NCI-H345 treated with DMSO at 0.1 percent for 48 hours (cell line): ENCODE data around the gene ANGPTL2.

Experiments
- DNase-seq: peaks from one replicate; lab custom pipeline; 2025; ENCODE audit not compliant: unreplicated experiment; lab: John Stamatoyannopoulos, UW

ANGPTL2 gene

DNA sequence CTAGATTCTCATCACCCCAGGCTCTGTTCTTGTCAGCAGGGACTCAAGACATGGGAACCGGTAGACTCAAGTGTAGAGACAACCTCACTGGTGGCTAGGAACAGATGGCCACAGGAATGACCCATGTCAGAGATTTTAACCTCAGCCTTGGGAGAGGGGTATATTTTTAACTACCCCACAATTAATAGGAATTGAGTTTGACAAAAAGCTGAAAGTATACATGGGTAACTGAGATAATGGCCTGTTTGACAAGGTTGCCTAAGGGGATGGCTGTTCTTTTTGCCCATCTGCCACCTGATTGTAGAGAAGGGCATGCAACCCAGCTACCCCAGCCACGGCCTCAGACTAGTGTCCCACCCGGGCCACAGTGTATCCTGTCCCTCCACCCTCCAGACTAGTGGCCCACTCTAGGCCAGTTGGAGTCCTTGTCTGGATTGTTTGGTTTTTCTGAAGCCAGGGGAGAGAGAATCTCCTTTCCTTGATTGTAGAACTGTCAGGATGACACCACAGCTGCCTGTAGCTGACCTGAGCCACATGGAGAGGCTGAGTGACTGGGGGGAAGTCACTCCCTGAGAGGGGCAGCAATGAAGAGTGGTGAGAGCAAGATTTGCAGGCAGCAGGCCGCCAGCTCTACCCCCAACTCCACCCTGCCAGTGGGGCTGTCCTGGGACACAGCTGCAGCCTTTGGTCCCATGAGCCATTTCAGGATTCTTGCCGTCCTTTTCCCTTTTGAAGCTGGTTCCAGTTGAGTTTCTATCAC lies 14.6 kb upstream of the ANGPTL2 start:
- no peak for DNase-seq

DNA sequence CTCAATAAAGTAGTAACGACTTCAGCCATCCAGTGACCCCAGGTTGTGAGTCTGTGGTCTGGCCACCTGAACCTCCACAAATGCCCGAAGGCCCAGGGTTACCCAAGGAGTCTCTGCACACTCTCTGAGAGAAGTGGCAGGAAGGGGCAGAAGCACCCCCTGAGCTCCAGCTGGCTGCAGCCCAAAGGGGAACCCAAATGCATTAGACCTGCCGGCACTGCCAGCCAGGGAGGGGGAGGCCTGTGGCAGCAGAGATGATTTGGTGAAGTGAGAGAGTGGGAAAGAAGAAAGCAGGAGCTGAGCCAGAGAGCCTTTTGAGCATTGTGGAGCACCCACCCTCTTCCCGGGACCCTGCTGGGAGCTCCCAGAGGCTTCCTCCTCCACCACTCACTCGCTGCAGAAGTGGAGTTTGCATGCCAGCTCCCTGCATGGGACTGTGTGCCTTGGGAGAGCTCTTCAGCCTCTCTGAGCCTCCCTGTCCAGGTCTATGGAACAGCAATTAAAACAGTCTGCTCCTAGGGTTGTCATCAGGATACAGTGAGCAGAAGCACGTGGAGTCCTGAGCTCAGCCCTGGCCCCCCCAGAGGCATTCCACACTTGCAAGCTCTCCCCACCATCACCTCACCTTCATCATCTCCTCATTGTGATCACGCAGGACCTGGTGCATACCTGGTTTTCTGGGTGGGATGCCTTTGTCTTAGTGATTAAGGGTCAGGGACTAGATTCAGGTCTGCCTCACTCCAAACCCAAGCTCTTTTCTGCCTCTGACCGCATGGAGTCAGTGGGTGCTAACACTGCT lies 13.8 kb upstream of the ANGPTL2 start:
- DNase-seq, result no peak

DNA sequence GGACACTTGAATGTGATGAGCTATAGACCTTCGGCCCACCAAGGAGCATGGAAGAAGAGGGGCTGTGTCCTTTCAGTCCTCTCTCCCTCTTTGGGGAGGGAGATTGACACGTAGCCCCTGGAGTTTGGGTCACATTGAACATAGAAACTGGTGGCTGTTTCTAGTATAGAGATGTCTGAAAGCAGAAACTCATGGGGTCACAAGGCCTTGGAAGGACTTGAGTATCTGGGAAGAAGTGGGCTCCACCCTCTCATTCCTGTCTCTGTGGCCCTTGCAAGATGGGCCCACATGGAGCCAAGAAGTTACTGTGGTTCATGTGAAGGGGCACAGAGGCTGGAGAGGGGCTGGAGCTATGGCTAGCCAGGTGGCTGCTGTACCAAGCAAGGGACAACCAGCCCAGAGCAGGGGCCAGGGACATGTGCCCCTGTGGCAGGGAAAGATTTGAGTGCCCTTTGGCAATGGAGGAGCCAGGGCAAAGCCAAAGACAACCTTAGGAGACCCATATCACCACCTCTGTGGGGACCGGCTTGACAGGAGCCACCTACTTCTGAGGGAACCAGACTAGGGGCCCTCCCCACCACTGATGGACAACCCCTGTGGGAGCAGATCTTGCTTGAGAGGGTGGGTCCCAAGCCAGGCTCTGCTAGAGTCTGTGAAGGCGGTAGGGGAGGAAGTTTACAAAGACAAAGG lies 12.8 kb upstream of the ANGPTL2 start:
- no peak for DNase-seq

DNA sequence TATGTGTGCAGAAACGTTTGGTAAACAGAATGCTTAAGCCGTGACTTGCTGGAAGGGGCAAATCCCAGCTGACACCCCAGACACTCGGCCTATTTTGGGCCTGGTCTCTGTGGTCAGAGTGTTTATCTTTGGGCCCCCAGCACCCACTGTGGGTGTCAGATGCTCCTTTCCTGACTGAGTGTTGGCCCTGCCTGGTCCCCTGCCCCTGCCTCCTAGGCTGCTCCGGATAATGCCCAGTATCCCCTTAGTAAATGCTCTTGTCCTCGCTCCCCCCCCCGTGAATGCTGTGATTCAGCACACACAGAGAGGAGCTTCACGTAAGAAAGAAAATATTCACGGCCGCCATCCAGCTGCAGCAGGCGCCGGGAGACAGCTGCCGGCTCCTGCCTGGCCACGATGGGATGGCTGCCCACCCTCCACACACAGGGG lies 11.3 kb upstream of the ANGPTL2 start:
- DNase-seq, result no peak

DNA sequence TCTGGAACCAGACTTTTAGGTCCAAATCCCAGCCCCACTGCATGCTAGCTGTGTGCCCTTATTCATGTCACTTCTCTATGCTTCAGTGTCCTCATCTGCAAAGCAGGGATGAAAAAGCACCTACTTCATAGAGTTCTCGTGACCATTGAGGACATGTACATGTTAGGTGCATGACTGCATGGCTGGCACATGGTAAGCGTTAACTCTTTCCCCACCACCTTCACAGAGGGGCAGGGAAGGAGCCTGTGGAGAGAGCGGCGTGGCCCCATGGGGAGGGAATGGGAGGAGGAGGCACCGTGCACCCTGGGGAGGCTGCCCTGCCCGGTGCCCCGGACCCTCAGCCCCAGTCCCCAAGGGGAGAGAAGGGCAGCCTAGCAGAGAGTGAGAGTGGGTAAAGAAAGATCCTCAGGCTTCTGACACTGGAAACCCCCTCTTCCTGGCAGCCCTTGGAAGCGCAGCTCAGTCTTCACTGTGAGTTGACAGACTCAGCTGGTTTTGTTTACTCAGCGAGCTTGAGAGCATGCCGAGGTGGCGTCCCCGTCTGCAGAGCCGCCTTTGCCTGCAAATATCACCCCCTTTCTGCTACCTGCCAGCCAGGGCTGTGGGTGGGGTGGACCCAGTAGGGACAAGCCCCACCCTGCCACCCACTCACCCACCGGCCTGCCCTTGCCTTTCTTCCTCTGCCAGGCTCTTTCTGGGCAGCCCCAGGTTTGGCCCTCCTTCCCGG lies 10.6 kb upstream of the ANGPTL2 start:
- peak; percentile 5 for DNase-seq

DNA sequence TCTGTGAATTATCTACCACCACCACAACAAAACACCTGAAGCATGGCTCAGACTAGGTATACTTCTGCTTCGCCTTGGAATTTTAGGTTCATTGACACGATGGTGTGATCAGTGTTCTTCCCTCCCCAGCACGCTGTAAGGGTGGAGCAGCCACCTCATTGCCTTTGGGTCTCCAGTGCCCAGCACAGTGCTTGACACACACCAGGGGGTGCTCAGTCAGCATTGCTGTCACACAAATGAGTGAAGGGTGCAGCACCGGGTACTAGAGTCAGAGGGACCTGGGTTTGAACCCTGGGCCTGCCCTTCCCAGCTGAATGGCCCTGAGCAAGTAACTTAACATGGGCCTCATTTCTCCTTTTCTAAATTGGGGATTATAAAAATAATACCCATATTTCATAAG lies 9.9 kb upstream of the ANGPTL2 start:
- DNase-seq, result no peak

DNA sequence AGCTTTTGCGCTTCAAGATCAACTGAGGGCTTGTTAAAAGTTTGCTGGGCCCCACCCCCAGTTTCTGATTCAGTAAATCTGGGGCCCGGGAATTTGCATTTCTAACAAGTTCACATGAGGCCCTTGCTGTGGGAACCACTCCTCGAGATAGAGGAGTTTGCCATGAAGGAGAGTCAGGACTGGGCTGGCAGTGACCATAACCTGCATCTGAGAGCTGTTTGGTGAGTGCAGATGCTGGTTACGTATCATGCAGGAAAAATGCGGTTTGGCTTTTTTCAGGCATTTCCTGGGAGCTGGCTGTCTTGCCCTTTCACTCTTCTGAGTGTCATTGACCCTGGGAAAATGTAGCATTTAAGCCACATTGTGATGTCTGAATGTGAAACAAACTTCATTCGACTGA lies 9.4 kb upstream of the ANGPTL2 start:
- DNase-seq, result no peak

DNA sequence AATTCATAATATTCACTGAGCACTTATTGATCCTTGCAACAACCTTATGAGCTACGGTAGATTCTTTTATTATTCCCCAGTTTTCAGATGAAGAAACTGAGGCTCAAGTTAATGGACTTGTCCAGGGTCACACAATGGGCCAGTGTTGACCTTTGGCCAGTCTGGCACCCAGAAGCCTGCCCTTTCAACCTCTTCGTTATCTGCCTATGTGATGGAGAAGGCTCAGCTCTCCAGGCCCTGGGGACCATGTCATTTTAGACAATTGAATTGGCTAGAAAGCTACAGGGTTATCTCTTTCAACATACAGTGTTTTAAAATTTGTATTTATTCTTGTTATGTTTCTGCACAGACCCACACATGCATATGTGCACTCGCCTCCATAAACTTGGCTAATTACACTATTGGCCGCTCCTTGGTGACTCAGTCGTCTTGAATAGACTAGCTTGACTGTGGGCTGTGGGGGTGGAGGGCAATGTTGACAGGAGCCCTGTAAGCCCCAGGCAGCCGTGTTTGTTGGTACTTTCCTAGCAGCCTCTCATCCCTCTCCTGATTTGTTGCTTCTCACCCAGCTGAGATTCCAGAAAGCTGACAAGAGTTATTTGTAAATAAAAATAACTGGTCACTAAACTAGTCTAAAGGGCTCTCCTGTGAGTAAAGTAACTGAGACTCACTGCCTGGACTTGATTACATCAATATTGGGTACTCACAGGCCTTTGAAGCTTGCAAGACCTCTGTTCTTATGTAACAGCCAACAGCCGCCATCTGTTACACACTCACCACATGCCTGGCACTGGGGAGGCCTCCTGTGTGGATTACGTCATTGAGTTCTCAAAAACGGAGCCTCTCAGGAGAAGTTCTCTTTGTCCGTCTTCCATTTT lies 8.5 kb upstream of the ANGPTL2 start:
- no peak for DNase-seq

DNA sequence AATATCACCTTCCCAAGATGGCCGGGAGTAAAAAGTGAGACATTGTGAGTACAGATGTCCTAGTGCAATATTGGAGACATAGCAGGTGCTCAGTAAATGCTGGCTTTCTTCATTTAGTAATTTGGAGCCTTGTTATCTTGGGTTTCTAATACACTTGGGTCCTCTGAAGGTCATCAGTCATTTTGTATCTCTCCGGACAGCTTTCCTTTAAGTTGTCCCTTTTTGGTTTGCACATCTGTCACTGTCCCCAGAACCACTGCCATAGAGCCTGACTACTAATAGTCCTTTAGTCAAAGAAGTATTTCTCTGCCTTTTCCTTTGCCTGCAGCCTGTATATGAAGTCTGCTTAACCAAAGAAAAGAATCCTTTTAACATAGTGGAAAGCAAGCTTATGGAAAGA lies 7.8 kb upstream of the ANGPTL2 start:
- no peak for DNase-seq

DNA sequence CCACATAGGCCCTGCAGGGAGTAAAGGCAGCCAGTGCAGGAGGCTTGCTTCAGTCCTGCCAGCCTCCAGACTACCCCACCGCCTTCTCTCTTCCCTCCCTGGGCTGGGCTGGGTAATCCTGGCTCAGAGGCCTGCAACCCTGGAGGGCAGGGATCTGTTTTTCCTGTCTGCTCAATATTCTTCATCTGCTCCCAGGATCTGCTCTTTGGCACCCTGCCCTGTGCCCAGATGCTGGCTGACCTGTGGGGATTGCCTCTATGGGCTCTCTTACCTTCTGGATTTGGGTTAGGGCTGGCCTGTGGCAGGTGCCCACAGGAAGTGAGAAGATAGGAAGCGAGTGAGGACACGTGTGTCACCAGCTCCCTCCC lies 7.3 kb upstream of the ANGPTL2 start:
- no peak for DNase-seq

DNA sequence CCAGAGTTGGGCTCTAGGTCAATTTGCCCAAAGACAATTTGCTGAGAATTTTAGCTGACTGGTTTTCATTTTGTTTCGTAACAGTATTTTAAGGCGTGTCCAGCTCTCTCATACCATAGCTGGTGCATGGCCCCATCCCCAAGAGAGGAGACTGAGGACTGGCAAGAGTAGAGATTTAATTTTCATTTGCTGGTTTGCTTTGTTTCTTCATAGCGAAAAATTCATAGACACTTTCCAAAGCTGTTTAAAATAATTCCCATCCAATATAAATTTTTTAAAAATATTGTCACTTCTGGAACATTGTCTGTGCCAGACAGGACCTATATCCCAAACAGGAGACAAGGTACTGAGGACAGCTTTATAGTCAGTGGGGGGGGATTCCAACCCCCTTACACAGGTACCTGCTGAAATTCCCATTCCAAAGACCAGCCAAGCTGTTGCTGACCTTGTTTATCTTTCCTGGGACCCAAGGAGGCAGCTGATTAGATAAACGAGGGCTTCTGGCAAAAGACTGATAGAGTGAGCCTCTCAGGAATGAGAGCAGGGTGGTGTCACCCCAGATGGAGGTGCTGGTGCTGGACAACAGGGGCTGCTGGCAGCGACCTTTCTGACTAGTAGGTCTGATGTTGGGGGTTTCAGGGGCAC lies 6.8 kb upstream of the ANGPTL2 start:
- no peak for DNase-seq

DNA sequence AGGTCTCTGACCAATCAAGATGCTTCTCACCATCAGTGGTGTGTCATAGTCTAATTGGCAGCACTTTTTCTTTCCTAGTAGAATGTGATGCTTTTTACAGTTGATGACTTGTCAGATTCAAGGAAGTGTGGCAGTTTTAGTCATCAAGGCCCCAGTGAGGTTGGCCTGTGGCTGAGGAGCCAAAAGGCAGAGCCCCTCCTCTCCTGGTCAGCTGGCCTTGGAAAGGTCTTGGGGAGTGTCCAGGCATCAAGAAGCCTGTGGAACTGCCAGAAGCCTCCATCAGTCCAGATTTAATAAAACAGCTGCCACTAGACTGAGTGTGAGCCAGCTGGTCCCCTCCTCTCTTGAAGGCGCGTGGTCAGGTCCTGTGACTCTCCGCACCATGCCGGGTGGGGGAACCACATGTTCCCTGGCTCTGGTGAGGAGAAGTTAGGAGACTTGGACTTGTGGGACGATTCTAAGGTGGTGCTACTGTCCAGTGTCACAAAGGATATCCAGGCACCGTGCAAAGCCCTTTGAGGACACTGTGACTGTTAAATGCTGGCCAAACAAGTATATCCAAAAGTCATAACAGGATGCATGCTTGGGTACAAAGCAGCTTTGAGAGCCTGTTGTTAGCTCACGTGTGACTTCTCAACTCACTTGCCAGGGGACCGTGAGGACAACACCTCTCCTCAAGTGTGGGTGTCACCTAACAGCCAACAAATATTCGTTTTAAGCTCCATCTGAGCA lies 6.1 kb upstream of the ANGPTL2 start:
- DNase-seq, result no peak

DNA sequence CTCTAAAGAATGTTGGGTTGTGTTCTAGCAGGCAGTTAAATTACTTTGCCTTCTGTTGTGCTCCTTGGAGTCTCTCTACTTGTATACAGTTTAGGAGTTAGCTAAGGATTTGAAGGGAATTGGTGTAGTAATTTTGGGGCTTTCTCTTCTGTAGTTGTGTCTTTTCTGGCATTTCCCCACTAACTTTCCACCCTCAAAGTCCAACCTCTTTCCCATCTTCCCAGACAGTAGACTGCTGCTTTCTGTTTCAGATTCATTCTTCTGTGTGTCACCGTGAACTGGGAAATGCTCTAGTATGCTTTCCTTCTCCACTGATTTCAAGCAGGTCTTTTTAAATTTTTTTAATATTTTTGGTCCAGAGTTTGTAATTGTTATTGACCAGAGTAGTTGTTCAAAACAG lies 4.5 kb upstream of the ANGPTL2 start:
- no peak for DNase-seq

DNA sequence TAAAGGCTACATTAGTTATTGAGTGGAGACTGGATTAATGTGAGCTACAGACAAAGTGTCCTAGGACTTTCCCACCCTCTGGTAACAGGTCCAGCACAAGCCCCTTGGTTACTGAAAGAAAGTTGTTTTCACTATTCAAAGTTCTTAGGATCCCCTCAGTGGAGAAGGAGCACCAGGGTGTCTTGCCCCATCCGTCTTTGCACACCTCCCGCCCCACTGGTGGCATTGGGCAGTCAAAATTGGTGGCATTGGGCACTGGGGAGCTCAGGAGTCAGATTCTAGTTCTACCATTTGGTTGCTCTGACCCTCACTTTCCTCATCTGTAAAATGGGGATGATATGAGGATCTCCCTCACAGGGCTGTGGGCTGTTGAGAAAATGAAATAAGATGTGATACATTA lies 2.4 kb upstream of the ANGPTL2 start:
- DNase-seq, result no peak

DNA sequence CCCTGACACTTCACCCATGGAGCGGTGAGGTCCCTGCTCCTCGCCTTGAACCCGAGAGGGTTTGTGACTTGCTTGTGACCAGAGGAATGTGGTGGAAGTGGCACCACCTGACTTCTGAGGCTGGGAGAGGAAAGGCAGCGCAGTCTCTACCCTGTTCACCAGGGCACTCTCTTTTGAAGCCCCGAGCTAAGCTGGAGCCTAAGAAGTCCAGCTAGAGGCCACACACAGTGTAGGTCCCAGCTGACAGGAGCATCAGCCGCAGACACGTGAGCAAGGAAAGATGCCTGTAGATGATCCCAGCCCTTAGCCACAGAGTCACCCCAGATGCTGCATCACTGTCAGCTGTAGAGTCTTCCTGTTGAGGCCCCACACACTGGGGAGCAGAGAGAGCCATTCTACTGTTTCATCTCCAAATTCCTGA lies 1.7 kb upstream of the ANGPTL2 start:
- no peak for DNase-seq

DNA sequence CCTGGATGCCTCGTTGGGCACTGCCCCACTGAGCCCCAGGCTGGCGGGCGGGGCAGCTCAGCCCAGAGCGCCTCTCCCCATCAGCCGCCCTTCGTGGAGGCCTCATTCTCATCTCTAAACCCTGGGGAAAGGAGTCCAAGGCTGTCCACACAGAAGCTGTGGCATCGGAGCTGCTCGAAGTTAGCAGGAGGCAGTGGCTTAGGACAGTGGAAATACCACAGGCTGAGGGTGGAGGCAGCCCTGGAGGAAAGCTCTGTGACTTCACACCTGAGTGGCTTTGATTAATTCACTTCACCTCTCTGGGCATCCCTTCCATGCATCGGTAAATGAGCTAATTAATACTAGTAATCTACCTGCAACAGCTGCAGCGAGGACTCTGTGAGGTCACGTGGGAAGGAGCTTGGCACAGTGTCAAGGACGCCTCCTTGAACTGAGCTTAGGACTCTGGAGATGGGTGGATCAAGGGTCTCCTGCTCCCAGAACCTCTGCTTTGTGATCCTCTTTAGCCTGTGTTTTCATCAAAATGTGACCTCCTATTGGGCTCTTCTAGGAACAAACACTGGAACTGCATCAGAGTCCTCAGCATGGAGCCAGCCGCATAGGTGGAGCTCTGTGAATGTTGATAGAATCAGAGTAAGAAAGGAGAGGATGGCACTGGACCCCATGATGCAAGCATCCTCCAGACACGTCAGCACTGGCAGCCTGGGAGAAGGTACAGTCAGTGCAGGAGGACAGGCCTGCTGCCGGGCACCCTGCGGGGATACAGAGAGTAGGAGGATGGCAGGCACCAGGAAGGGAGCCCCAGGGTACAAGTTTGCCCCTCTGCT lies 842 bp upstream of the ANGPTL2 start:
- DNase-seq, result peak; percentile 72

DNA sequence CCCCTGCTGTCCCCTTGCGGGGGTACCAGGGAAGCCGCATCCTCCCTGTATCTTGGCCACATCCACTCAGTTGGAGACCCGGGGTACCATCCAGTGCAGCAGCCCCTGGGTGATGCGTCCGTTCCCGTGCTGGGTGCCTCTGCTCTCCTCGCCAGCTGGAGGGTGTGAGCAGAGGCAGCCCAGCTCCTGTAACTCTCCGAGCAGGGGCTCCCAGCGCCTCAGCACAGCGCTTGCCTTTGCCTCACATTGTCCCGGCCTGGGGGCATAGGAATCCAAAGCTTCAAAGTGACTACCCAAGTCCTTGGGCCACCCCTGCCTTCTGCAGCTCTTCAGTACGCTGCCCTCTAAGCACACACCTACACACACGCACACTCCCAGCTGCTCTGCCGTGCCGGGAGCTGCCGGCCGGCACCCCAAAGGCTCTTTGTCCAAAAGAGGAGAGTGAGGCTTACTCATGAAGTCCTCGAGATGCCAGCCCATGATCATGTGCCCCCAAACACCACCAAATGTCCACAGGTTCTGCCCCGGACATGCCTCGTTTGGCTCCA lies 733 bp downstream of the ANGPTL2 start:
- DNase-seq, result no peak

DNA sequence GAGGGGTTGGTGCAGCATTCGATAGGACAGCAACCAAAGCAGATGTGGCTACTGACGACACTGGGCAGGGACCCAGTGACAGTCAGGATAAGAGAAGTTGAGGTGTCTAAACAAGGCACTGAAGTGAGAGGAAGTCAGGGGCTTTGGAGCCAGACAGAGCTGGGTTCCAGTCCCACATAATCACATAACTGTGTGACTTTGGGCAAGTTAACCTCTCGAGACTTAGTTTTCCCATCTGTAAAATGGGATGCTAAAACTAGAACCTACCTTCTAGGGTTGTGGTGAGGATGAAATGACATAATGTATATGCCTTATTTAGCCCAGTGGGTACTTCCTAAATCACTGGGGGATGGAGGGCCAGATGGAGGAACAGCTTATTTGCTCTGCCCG lies 3.1 kb downstream of the ANGPTL2 start:
- no peak for DNase-seq
